Limb (tissue), 2 donors: ENCODE measurements around the gene ZC3H7B.

Source experiments
- DNase-seq, 2 donors: peaks; one replicate each; pipeline ENCODE4 v3.0.0-alpha.2; 2016; ENCODE audit errors: extremely low spot score in 2 of 2

The ZC3H7B gene

DNA sequence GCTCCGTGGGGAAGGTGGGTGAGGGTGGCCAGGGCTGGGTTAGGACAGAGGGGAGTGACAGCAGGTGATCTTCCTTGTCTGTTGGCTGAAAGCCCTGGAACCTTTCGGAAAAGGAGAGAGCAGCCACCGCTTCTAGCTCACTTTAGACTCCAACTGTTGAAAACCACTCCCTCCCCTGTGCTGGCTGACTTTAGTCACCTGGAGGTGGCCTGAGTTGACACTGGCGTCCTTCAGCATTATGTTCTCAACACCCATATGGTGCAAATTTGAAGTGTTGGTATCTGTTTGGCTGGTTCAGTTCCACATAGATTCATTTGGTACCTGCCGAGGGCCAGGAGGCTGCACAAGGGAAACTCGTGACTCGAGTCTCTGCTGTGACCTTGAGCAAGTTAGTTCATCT is 28.8 kb downstream of the ZC3H7B start:
- DNase-seq = no peak

GRCh38 chr22:41332217-41332939 is 31.1 kb downstream of the ZC3H7B start:
- DNase-seq = no peak

GRCh38 chr22:41333806-41334205 is 32.5 kb downstream of the ZC3H7B start:
- DNase-seq = no peak

GRCh38 chr22:41334215-41334614 is 32.9 kb downstream of the ZC3H7B start:
- DNase-seq = no peak

DNA sequence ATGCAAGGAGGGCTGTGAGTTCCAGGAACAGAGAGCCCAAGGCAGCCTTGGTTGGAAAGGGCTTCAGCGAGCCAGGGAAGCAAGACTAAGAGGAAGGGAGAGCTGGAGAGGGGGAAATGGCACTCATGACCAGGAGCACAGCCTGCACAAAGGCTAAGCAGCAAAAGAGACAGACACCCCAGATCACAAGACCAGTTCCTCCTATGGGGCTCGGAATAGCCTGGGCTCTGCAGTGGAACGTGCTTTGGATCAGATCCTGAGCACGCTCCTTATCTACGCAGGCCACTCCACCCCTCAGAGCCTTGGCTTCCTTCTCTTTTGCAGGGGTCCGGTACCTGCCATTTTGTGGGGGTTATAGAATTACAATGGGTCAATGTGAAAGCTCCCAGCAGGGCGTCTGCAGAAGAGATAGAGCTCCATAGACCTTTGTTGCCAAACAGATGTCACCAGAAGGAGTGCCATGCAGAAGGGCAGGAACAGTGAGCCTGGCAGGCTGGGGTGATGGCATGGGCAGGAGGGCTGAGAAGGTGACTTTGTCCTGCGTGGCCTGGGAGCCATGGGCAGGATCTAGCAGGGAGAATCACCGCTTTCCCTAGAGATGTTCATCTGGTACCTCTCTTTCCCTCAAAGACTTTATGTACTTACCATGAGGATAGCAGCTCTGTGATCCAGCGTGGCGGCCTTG is 33.8 kb downstream of the ZC3H7B start:
- no peak for DNase-seq

DNA sequence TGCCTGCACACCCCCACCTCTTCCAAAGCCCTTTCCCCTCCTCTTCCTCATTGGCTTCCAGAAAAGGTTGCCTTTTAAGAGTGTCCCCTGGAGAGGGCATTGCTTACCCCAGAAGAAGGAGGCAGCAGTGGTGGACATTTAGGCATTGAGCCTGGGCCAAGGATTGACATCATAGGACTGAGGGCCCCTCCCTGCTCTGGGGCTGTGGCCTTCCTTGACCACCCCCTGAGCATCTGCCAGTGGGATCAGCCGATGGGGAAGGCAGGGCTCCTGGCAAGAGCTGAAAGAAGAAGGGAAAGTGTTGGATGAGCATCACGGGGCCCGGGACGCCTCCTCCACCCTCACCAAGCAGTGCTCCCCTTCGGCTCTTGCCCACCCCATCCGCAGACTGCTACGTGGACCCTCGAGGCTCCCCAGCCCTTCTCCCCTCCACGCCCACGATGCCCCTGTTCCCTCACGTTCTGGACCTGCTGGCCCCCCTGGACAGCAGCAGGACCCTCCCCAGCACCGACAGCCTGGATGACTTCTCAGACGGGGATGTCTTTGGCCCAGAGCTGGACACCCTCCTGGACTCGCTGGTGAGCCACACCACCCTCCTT is 37.4 kb downstream of the ZC3H7B start:
- no peak for DNase-seq

- peak in 1 of 2 donors; percentile 27 for DNase-seq
Measured at GRCh38 chr22:41339823-41340222, 38.5 kb downstream of the ZC3H7B start.

DNA sequence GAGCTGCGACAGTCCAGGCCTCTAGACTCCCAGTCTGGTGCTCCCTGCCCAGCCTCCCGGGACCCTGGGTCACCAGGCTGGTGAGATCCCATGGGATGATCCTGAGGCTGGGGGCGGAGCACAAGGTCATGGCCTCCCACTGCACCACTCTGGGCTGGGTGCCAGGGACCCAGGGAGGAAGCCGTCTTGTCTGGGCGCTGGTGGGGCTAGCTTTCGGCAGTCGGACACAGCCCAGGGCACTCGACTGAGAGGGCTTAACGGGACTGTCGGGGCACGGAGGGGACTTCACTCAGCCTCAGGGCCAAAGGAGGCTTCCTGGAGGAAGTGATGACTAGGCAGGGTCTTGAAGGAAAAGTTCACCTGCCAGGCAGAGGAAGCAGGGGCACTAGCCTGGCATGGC is 39.0 kb downstream of the ZC3H7B start:
- peak in 1 of 2 donors; percentile 27 for DNase-seq

DNA sequence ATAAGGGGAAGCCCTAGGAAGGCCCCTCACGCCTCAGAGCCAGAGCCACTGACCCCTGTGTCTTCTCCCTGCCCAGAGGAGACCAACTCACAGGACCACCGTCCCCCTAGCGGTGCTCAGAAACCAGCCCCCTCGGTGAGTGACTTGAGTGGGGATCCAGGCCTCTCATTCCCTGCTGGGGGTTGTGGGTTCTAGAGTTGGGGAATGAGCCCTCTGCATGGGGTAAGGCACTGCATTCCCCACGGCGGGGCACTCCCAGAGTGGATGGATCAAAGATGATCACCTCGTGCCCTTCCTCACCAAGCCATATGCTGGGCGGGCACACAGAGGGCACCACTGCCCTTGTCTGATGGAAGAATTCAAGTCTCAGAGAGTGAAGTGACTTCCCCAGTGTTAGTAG is 39.7 kb downstream of the ZC3H7B start:
- DNase-seq = no peak

- no peak for DNase-seq
Measured at GRCh38 chr22:41341990-41342389, 40.7 kb downstream of the ZC3H7B start.

- no peak for DNase-seq
Measured at GRCh38 chr22:41343300-41343699, 42.0 kb downstream of the ZC3H7B start.

DNA sequence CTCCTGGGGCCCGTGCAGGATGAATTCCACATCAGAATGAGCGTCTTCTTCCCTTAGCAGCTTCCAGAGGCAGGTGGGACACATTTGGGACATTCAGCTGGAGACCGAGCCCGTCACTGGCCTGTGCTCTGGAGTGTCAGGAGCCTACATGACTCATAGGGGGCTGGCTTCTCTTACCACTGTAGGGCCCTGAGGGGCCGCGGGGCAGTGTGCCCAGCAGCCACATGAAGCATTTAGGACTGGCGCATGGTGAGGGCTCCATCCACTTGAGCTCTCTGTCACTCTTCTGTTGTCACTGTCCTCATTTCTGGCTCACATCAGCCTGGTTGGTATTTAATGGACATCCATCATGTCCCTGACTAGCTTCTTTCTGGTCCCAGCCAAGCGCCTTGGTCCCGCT is 42.4 kb downstream of the ZC3H7B start:
- DNase-seq = no peak

GRCh38 chr22:41344189-41344788 is 43.0 kb downstream of the ZC3H7B start:
- peak in 1 of 2 donors; percentile 16 for DNase-seq

DNA sequence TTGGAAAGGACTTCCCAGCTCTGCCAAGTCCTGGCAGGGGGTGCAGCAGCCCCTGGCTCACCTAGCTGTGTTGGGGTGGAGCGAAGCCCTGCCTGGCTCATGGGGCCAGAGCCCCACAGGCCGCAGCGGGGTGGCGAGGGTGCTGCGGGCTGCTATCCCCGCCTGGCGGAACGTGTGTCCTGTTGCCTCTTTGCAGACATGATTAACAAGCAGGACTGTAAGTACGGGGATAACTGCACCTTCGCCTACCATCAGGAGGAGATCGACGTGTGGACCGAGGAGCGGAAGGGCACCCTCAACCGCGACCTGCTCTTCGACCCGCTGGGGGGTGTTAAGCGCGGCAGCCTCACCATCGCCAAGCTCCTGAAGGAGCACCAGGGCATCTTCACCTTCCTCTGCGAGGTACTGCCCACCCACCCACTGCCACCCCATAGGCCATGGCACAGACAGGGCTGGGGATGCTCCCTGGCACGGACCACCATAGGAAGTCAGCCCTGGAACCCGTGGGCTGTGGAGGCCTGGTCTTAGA is 44.5 kb downstream of the ZC3H7B start:
- DNase-seq = peak in 1 of 2 donors; percentile 18

DNA sequence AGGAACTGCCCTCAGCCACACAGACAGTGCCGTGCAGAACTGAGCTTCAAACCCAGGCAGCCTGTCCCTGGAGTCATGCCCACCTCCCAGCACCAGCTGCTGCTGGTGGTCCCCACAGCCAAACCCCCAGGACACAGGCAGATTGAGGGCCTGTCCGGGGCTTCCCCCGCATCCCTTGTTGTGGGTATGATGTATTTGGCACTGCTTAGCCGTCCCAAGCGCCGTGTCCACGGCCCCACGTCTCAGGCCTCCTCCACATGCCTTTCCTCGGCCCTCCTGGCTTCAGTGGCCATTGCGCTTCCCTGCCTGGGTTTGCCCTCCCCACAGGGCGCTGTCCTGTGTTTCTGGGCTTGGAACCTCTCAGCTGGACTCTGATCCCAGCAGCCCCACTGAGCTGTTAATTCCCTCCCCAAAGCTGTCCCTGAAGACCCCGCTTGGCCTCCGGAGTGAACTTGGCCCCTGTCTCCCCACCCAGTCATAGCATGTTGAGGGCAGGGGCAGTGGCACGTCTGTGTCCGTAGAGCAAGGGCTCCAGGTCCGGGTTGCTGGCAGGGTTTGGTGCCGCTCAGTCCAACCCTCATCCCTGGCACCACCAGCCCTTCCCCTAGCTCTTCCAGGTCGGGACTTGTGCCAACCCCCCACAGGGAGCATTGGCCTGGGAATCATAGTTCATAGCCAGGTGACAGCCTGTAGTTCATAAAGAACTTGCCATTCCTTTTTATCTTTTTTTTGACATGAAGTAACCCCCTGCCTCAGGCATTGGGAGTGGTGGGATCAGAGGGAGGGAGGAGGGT is 45.9 kb downstream of the ZC3H7B start:
- DNase-seq = peak in 1 of 2 donors; percentile 21

- no peak for DNase-seq
Measured at GRCh38 chr22:41348964-41349484, 47.7 kb downstream of the ZC3H7B start.

GRCh38 chr22:41350087-41350486 is 48.8 kb downstream of the ZC3H7B start:
- DNase-seq = no peak

DNA sequence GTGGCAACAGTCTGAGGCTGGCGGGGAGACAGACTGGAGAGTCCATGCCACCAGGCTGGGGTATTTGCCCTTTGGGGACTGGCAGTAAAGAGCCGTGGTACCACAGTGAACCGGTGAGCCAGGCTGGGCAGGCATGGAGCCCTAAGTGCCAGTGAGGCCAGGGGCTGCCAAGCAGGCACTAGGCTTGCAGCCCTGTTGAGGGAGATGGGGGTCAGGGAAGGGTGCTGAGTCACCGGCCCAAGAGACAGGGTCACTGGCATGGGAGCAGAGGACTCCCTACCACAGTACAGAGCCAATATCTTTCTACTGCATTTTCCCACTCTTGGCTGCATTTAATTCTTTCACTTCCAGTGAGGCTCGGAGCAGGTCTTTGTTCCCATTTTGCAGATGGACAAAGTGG is 49.7 kb downstream of the ZC3H7B start:
- peak in 1 of 2 donors; percentile 19 for DNase-seq

DNA sequence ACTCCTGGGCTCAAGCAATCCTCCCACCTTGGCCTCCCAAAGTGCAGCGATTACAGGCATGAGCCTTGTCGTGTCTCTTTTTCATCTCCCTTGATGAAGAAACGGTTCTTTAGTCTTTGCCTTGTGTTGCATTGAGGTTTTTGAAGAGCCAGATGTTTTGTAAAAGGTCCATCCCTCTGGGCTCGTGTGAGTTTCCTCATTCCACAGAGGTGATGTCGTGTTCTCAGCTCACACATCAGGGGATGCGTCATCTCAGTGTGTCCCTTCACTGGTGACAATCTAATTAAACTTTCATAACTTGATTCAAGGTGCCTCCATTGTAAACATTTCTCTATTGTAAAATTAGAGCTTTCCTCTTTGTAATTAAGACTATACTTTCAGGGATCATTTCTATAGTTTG is 50.7 kb downstream of the ZC3H7B start:
- DNase-seq = peak in 1 of 2 donors; percentile 15

- DNase-seq = no peak
Measured at GRCh38 chr22:41353862-41354575, 52.7 kb downstream of the ZC3H7B start.
